Immature natural killer cell (primary cell): ENCODE measurements around the gene ENTREP3. TPM values are rescaled to one million over a fixed set of nuclear protein-coding genes. Genes with fewer than 3 reads are reported as not detected.
"Not testable (repeated sequence)": the region's sequence is repeated elsewhere in the genome, so short reads cannot be mapped to it uniquely, and the experiment has no call there.

Experiments
- DNase-seq, 3 donors: peaks; one replicate each; pipeline ENCODE4 v3.0.0; 2022; ENCODE audit warnings: mixed read lengths in 1 of 3
- H3K27ac Mint-ChIP-seq, 6 donors: one replicate each; pipeline ENCODE4 v1.8.0; 2020; ENCODE audit warnings: mixed read lengths in 6 of 6, mild to moderate bottlenecking in 5 of 6, inconsistent platforms in 4 of 6, moderate library complexity in 3 of 6
- H3K27me3 Mint-ChIP-seq, 3 donors: one replicate each; pipeline ENCODE4 v1.8.0; 2020 to 2021; ENCODE audit warnings: low read depth in 3 of 3, mild to moderate bottlenecking in 3 of 3, mixed read lengths in 3 of 3, moderate library complexity in 3 of 3, inconsistent platforms in 1 of 3
- H3K36me3 Mint-ChIP-seq, 3 donors: one replicate each; pipeline ENCODE4 v1.8.0; 2020; ENCODE audit warnings: mixed read lengths in 3 of 3, inconsistent platforms in 2 of 3, mild to moderate bottlenecking in 2 of 3
- H3K4me1 Mint-ChIP-seq, 2 donors: one replicate each; pipeline ENCODE4 v1.8.0; 2020; ENCODE audit warnings: inconsistent platforms in 2 of 2, mild to moderate bottlenecking in 2 of 2, mixed read lengths in 2 of 2, moderate library complexity in 1 of 2
- H3K4me3 Mint-ChIP-seq, 5 donors: one replicate each; pipeline ENCODE4 v1.8.0; 2020; ENCODE audit warnings: mild to moderate bottlenecking in 5 of 5, mixed read lengths in 5 of 5, inconsistent platforms in 3 of 5, moderate library complexity in 3 of 5
- H3K9me3 Mint-ChIP-seq, 6 donors: one replicate each; pipeline ENCODE4 v1.8.0; 2020; ENCODE audit warnings: mild to moderate bottlenecking in 6 of 6, mixed read lengths in 6 of 6, inconsistent platforms in 4 of 6, moderate library complexity in 3 of 6
- polyA plus RNA-seq, 3 donors: library from polyadenylated mRNA; unstranded; fragments of 300-500 nt; fragmentation: Illumina TruSeq; gene quantifications; one replicate each; pipeline ENCODE4 v1.2.3, GENCODE V29; 2021

The ENTREP3 gene
- polyA plus RNA-seq, 3 donors from 2014 or later = 0.64 to 1.3 (median 0.79) TPM

GRCh38 chr1:155236451-155236850 is 18.8 kb downstream of the ENTREP3 start:
- Mint-ChIP-seq H3K27ac (peak overlapping the region in 1 of 6 donors; percentile 36), H3K27me3 (peaks cover 0 to 2% (median 0%) of the 10 kb centered on the region in 3 donors), H3K4me3 (no peak overlapping the region), H3K36me3 (peaks cover 9 to 26% (median 12%) of the 10 kb centered on the region in 3 donors), H3K4me1 (peaks cover 18 to 20% of the 10 kb centered on the region in 2 donors), H3K9me3 (no peaks in the 10 kb centered on the region)
- no peak for DNase-seq

GRCh38 chr1:155235375-155235774 is 19.9 kb downstream of the ENTREP3 start:
- H3K9me3 Mint-ChIP-seq, H3K4me3 Mint-ChIP-seq, H3K27ac Mint-ChIP-seq, H3K27me3 Mint-ChIP-seq, H3K4me1 Mint-ChIP-seq, DNase-seq: not testable (repeated sequence)
- H3K36me3 Mint-ChIP-seq = peaks cover 9 to 26% (median 12%) of the 10 kb centered on the region in 3 donors

GRCh38 chr1:155233502-155233901 is 21.8 kb downstream of the ENTREP3 start:
- H3K27ac Mint-ChIP-seq, H3K4me3 Mint-ChIP-seq, H3K4me1 Mint-ChIP-seq, H3K27me3 Mint-ChIP-seq, H3K9me3 Mint-ChIP-seq, DNase-seq: not testable (repeated sequence)
- H3K36me3 Mint-ChIP-seq = peaks cover 9 to 22% (median 12%) of the 10 kb centered on the region in 3 donors

GRCh38 chr1:155232001-155232978 is 23.0 kb downstream of the ENTREP3 start:
- not testable (repeated sequence) for H3K4me3 Mint-ChIP-seq, H3K27me3 Mint-ChIP-seq, DNase-seq, H3K27ac Mint-ChIP-seq, H3K9me3 Mint-ChIP-seq, H3K4me1 Mint-ChIP-seq
- peaks cover 9 to 17% (median 12%) of the 10 kb centered on the region in 3 donors for H3K36me3 Mint-ChIP-seq

GRCh38 chr1:155231302-155231701 is 24.0 kb downstream of the ENTREP3 start:
- Mint-ChIP-seq H3K4me1 (peaks cover 18 to 20% of the 10 kb centered on the region in 2 donors), H3K27me3 (peaks cover 7 to 13% (median 10%) of the 10 kb centered on the region in 3 donors), H3K27ac (peak overlapping the region in 1 of 6 donors; percentile 5)
- not testable (repeated sequence) for H3K9me3 Mint-ChIP-seq, DNase-seq, H3K4me3 Mint-ChIP-seq, H3K36me3 Mint-ChIP-seq

- peak overlapping the region; percentile 84 to 95 (median 92) for H3K27ac Mint-ChIP-seq
Measured at GRCh38 chr1:155228096-155228427, 27.2 kb downstream of the ENTREP3 start.

GRCh38 chr1:155227261-155228095 is 27.8 kb downstream of the ENTREP3 start:
- peak overlapping the region; percentile 84 to 95 (median 92) for H3K27ac Mint-ChIP-seq
- H3K4me1 Mint-ChIP-seq = peaks cover 23 to 25% of the 10 kb centered on the region in 2 donors
- no peaks in the 10 kb centered on the region for H3K36me3 Mint-ChIP-seq
- H3K9me3 Mint-ChIP-seq = no peaks in the 10 kb centered on the region
- H3K27me3 Mint-ChIP-seq = peaks cover 7 to 14% (median 12%) of the 10 kb centered on the region in 3 donors
- DNase-seq = peak; percentile 98 to 99 (median 98)
- H3K4me3 Mint-ChIP-seq = peak overlapping the region; percentile 76 to 92 (median 87)

More at GRCh38 chr1:155228096-155228427, 27.2 kb downstream of the ENTREP3 start:
- Mint-ChIP-seq H3K36me3 (no peaks in the 10 kb centered on the region), H3K4me3 (peak overlapping the region; percentile 76 to 92 (median 87)), H3K9me3 (no peaks in the 10 kb centered on the region), H3K27me3 (peaks cover 7 to 14% (median 12%) of the 10 kb centered on the region in 3 donors), H3K4me1 (peaks cover 23 to 25% of the 10 kb centered on the region in 2 donors)
- DNase-seq = no peak

GRCh38 chr1:155226910-155227260 is 28.4 kb downstream of the ENTREP3 start:
- H3K27me3 Mint-ChIP-seq = peaks cover 7 to 14% (median 12%) of the 10 kb centered on the region in 3 donors
- DNase-seq = peak in 1 of 3 donors; percentile 46
- peak overlapping the region; percentile 76 to 92 (median 87) for H3K4me3 Mint-ChIP-seq
- no peaks in the 10 kb centered on the region for H3K9me3 Mint-ChIP-seq
- peak overlapping the region; percentile 84 to 95 (median 92) for H3K27ac Mint-ChIP-seq
- H3K4me1 Mint-ChIP-seq = peaks cover 23 to 25% of the 10 kb centered on the region in 2 donors
- H3K36me3 Mint-ChIP-seq = no peaks in the 10 kb centered on the region

- peak overlapping the region; percentile 76 to 92 (median 87) for H3K4me3 Mint-ChIP-seq
Measured at GRCh38 chr1:155226188-155226909, 28.9 kb downstream of the ENTREP3 start.

GRCh38 chr1:155225404-155225759 is 29.9 kb downstream of the ENTREP3 start:
- not testable (repeated sequence) for H3K36me3 Mint-ChIP-seq, H3K9me3 Mint-ChIP-seq, DNase-seq
- Mint-ChIP-seq H3K4me3 (peak overlapping the region in 1 of 5 donors; percentile 15), H3K4me1 (peaks cover 26 to 30% of the 10 kb centered on the region in 2 donors), H3K27ac (peak overlapping the region in 4 of 6 donors; percentile 35 to 84 (median 44)), H3K27me3 (peaks cover 7 to 14% (median 12%) of the 10 kb centered on the region in 3 donors)

More at GRCh38 chr1:155226188-155226909, 28.9 kb downstream of the ENTREP3 start:
- H3K36me3 Mint-ChIP-seq = no peaks in the 10 kb centered on the region
- H3K27ac Mint-ChIP-seq = peak overlapping the region; percentile 84 to 95 (median 92)
- peak; percentile 79 to 80 (median 79) for DNase-seq
- no peaks in the 10 kb centered on the region for H3K9me3 Mint-ChIP-seq
- H3K27me3 Mint-ChIP-seq = peaks cover 7 to 14% (median 12%) of the 10 kb centered on the region in 3 donors
- H3K4me1 Mint-ChIP-seq = peaks cover 23 to 25% of the 10 kb centered on the region in 2 donors

- DNase-seq = no peak
- Mint-ChIP-seq H3K27ac (no peak overlapping the region), H3K36me3 (no peaks in the 10 kb centered on the region), H3K9me3 (no peaks in the 10 kb centered on the region), H3K27me3 (peaks cover 10 to 18% (median 16%) of the 10 kb centered on the region in 3 donors), H3K4me3 (no peak overlapping the region), H3K4me1 (peaks cover 47 to 49% of the 10 kb centered on the region in 2 donors)
Measured at GRCh38 chr1:155223047-155223446, 32.2 kb downstream of the ENTREP3 start.

- peak in 2 of 3 donors; percentile 18 to 20 for DNase-seq
- Mint-ChIP-seq H3K4me1 (peaks cover 24 to 29% of the 10 kb centered on the region in 2 donors), H3K27ac (peak overlapping the region; percentile 88 to 98 (median 92)), H3K4me3 (peak overlapping the region in 2 of 5 donors; percentile 72 to 79)
- H3K9me3 Mint-ChIP-seq, H3K27me3 Mint-ChIP-seq, H3K36me3 Mint-ChIP-seq: not testable (repeated sequence)
Measured at GRCh38 chr1:155220211-155220965, 34.9 kb downstream of the ENTREP3 start.
